HG02938 (cell line): Measurements from ENCODE around the gene NLRP2B.
"Not testable (repeated sequence)": the region's sequence is repeated elsewhere in the genome, so short reads cannot be mapped to it uniquely, and the experiment has no call there.

Source experiments
- ATAC-seq: cut with Tn5 transposase; IDR thresholded peaks from one replicate; pipeline ENCODE4 v1.9.1; 2021; ENCODE audit warnings: mild to moderate bottlenecking, moderate library complexity; ENCODE audit not compliant: unreplicated experiment

NLRP2B gene

DNA sequence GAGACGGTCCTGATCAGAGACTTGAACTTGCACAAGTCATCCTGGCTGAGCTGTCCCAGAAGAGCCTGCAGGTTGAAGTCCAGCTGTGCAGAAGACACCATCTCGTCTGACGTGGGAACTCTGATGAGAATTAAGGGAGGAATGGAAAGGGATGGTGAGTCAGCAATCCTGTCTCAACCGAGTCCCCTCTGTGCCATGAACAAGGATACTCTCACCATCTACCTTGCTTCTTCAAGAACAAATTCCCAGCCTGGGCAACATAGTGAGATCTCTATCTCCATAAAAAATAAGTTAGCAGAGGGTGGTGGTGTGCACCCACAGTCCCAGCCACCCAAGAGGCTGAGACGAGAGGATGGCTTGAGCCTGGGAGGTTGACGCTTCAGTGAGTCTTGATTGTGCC is at the start of gene NLRP2B:
Gene NLRP2B, minus strand, starts transcription at position 101 of the 400 bp plus-strand sequence.
- no peak for ATAC-seq

DNA sequence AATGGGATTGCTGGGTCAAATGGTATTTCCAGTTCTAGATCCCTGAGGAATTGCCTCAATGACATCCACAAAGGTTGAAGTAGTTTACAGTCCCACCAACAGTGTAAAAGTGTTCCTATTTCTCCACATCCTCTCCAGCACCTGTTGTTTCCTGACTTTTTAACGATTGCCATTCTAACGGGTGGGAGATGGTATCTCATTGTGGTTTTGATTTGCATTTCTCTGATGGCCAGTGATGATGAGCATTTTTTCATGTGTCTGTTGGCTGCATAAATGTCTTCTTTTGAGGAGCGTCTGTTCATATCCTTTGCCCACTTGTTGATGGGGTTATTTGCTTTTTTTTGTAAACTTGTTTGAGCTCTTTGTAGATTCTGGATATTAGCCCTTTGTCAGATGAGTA is 45.9 kb upstream of the NLRP2B start:
- ATAC-seq = not testable (repeated sequence)

DNA sequence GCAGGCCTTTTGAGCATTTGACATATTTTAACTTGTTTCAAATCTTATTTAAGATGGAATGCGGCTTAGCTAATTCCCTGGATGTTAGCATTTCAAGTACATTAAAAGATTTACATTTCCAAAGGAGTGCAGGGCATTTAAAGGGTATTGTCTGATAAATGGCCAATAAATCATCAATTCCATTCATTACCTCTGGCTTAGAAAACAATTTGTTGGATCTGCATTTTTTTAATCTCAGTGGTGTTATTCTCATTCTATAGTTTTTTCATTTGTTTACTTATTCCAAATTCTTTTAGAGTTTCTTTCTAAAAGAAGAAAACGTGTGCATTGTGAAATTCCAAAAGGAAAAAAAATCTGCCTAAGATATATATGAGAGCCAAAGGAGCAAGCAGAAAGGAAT is 1.3 kb upstream of the NLRP2B start:
- no peak for ATAC-seq

DNA sequence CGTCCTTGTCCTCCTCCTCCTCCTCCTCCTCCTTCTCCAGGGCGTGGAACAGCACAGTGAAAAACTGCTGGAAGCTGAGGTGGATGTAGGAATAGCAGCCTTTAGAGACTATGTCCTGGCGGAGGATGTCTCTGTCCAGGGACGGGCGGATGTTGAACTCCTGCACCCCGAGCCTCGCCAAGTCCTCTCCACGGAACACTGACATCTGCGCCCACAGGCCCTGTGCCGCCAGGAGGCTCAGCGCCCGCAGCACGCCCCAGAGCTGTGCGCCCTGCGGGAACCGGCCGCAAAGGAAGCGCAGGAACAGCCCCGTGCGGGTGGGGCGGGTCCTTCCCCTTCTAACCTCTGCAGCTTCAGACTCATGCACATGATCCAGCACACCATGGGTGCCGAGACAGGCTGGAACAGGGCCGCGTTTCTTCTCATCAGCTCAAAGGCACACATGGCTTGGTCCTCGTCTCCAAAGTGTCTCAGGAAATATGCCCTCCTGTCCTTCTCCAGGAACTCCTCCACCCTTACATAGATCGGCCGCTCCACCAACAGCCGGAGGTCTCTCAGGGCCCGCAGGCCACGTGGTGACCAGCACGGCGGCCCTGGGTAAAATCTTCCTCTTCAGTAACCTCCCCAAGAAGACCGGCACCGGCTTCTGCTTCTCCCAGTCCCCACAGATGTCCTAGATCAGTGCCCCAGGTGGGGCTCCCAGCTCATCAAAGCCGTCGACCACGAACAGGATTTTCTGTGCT is 1.2 kb downstream of the NLRP2B start:
- ATAC-seq = no peak

DNA sequence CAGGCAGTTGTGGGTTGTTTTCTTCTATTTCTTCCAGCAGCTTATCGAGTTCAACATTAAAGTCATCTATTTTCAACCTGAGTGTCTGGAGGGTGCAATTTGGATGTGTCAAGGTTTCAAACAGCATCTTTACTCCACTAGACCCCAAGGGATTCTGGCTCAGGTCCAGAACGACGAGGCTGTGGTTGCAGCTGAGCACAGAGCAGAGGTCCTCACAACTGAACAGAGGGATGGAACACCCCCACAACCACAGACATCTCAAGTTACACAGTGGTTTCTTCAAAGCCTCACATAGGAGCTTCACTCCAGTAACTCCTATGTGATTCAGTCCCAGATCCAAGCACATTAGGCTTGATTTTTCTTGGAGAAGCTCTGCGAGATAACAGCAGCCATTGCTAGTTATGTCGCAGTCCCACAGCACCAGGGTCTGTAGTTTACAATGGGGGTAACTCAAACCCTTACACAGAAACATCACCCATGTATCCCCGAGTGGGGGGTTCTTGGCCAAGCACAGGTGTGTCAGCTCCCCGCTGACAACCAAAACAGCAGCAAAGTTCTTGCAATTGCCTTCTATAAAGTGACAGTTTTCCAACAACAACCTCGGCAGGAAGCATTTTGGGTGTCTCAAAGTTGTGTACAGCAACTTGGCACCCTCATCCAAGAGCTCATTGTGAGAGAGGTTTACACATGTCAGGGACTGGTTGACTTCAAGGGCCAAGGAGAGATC is 2.8 kb downstream of the NLRP2B start:
- no peak for ATAC-seq

- ATAC-seq = no peak
Measured at GRCh38 chrX:57675320-57675719, 4.7 kb downstream of the NLRP2B start.

DNA sequence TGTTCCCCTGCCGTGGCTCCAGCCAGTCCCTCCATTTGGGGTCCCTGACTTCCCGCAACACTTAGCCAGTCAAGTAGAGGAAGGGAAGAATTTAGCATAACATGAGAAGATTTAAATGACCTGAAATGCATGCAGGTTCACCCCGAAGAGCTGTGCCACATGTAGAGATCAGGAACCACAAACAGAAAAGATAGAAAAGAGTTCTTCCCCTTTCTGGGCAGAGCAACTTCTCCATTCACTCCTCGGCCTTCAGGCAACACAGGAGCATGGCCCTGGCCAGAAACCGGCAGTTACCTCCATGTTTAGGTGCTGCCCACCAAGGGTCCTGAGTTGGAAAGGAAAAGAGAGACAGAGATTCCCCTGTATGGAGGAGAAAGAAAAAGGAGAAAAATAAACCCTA is 5.2 kb downstream of the NLRP2B start:
- ATAC-seq = no peak

DNA sequence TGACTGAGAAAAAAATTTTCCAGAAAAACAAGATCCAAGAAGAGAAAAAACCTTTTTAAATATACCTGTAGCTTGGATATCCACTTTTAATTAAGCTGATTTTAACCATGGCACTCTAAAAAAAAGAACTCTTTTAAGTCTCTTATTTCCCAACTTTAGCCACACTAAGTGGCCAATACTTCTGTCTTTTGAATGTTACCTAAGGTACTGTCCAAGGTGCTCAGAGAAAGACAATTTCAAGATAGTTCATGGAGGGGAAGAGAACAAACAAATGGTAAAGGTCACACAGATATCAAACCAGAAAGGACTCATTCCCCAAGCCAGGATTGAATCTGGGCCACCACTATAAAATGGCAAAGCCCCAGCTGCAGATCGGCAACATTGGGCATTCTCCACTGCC is 10.1 kb downstream of the NLRP2B start:
- ATAC-seq = no peak

- no peak for ATAC-seq
Measured at GRCh38 chrX:57667010-57667409, 13.1 kb downstream of the NLRP2B start.

DNA sequence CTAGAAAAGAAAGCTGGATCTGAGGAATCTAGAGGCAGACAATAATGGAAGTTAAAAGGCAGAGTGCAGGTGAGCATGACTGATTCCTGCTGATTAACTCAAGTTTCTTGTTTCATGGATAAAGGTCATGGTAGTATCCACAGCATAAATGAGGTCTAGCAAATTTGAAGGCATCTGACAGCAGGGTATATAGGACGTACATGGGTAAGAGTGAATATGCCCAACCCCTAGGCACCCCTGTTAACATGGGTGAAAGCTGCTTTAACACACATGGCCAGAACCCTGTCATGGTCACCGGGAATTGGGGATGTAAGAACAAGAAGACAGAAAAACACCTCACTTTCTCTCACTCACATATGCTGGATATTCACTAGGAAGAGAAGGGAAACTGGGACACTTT is 25.0 kb downstream of the NLRP2B start:
- no peak for ATAC-seq

DNA sequence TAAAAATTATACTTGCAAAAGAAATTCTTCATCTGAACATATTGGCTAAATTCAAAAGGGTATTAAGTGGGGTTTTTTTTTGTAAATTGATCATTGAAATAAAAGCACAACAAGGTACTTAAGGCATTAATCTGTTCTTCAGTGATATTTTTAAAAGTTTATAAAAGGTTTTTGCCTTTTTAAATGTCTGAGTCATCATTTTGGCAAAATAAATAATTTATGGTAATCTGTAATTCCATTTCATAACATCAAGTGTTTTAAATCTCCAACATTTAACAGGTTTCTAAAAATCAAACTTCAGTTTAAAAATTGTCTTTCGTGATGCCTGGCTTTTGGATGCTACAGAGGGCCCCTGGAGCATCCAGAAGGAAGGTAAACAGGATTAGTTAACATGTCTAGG is 27.4 kb downstream of the NLRP2B start:
- ATAC-seq = no peak

DNA sequence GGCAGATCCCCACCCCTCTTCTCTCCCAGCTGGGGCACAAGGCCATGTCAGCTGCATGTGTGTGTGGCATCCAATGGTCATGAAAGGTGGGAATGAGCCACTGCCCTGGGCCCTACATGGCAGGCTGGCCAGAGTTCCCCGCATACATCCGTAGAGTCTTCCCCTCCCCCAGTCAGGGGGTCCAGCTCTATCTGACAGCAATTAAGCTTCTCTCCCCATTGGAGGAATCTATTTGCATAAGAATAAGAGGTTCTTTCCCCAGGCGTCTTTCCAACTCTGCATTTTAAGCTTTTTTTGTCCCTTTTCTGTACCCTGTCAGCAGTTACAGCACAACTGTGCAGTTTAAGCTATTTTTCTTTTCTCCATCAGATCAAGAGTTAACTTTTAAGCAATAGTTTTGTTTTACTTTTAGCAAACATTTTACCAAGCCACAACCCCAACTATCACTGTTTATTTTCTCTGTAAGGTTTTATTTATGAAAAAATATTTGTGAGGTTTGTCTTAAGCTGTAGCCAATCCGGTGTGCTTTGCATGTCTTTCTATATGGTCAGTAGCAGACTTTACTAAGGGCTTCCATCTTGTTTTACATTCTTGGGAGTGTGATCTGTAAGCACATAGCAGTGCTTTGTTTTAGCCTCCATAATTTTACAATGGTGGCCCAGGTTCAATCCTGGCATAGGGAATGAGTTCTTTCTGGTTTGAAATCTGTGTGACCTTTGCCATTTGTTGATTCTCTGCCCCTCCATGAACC is 28.7 kb downstream of the NLRP2B start:
- no peak for ATAC-seq

DNA sequence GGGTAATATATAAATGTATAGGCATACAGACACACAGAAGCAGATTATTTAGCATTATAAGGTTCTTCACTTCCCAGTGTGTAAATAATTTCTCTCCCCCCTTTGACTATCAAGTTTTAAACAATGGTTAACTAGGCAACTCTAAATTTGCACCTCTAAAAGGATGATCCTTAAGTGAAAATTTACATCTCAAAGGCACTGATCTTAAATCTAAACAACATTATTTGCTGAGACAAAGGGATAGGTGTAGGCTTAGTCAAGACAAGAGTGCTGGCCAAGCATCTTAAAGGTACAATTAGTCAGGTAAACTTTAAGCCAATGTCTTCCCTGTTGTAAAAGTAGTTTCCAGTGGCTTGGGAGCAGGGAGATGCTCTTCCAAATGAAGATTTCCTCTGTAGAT is 33.0 kb downstream of the NLRP2B start:
- ATAC-seq = no peak

DNA sequence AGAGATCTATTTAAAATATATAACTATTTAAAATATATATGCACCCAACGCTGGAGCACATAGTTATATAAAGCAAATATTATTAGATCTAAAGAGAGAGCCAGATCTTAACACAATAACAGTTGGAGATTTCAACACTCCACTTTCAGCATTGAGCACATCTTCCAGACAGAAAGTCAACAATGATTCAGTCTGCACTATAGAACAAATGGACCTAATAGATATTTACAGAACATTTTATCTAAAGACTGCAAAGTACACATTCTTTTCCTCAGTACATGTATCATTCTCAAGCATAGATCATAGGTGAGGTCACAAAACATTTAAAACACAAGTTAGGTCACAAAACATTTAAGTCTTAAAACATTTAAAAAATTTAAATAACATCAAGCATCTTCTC is 36.4 kb downstream of the NLRP2B start:
- no peak for ATAC-seq

GRCh38 chrX:57641338-57641737 is 38.7 kb downstream of the NLRP2B start:
- no peak for ATAC-seq

DNA sequence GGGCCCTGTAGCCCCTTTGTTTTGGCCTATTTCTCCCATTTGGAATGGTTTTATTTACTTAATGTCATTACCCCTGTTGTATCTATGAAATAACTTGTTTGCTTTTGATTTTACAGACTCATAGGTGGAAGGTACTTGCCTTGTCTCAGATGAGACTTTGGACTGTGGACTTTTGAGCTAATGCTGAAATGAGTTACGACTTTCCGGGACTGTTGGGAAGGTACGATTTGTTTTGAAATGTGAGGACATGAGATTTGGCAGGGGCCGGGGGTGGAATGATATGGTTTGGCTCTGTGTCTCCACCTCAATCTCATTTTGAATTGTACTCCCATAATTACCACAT is 39.4 kb downstream of the NLRP2B start:
- no peak for ATAC-seq

- not testable (repeated sequence) for ATAC-seq
Measured at GRCh38 chrX:57629438-57629837, 50.6 kb downstream of the NLRP2B start.
